GM19468 (cell line): ENCODE data around the gene SLCO4C1.
A peak's percentile ranks its signal among the peaks of the same experiment; 100 is the strongest.

Source experiments
- ATAC-seq: cut with Tn5 transposase; IDR thresholded peaks from one replicate; pipeline ENCODE4 v1.9.1; 2021; ENCODE audit warnings: mild to moderate bottlenecking, moderate library complexity, moderate number of reproducible peaks; ENCODE audit not compliant: unreplicated experiment; ENCODE audit errors: extremely low read depth

SLCO4C1 gene

DNA sequence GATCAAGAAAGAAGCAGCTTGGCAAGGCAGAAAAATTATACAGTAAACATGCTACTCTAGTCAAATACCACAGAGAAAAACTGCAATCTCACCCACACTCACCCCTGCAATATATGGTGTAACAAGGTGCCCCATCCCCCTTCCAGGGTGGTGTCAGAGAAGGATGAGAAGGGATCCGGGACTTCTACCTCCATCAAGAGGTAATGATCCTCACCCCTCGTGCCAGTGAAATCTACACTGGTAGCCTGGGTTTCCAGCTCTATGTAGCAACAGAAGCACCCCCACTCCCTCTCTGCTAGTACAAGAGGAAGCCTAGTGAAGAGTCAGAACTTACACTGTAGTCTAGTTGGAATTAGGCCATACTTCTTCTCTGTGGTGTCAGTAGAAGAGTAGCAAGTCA lies 18.9 kb downstream of the SLCO4C1 start:
- ATAC-seq: no peak

DNA sequence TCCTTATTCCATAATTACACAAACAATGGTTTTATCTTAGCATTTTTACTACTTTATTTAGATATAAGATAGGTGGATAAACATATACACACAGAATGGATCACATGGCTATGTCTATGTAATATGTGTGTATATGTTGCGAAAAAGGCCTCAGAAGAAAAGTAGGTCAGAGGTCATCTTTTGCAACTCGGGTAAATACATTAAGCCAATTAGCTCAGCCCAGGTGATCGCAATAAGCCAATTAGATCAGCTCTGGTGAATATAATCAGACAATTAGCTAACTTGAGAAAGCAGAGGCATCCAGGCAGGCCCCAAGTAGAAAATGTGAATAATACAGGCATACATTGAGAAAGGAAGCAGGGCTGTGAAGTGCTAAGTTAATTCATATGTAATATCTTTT lies 24.3 kb downstream of the SLCO4C1 start:
- ATAC-seq: no peak

DNA sequence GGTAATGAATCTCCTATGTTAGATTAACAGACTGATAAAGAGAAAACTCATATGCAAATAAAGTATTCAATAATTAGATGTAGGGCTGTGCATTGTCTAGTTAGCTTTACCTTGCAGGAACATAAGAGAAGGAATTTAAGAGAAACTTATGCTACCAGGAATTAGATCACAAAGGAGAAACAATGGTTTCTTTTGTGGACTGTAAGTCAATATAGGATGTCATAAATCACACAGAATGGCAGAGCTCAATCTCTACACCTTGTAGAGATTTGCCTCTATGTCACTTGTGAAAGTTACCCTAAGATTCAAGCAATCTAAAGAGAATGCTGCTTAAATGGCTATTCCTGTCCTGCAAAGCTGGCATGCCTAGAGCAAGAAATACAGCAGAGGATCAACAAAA lies 26.0 kb downstream of the SLCO4C1 start:
- no peak for ATAC-seq

DNA sequence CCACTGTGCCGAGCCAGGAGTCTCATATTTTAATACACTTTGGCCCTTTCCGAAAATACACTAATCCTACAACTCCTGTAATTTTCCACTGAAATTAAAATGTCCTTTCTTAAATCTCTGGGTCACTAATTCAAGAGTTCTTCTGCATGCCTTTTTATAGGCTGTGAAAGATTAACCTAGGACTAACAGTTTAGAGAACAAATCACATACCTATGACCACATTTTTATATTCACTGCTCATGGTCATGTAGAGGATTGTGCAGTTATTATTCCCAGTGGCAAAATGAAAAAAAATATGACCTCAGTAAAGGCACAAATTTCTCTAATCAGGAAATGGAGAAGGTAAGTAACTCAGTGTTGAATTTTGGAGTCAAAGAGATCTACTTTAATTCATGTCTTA lies 33.4 kb downstream of the SLCO4C1 start:
- ATAC-seq: no peak

DNA sequence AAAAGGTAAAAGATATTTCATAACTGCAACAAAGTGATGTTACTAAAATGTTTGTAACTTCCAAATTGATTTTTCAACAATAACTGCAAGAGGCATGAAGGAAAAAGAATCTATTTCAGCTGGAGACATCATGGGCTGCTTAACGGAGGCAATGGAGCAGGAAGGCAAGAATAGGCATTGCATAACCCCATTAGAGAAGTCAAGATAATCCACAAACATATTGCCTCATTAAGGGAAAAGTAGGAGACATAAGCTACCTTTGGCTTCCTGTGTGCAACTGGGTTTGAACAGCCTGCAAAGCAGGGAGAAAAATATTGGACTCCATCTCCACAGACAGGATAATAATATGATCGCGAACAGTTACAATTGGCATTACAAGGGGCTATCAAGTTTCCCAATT lies 46.7 kb downstream of the SLCO4C1 start:
- no peak for ATAC-seq

DNA sequence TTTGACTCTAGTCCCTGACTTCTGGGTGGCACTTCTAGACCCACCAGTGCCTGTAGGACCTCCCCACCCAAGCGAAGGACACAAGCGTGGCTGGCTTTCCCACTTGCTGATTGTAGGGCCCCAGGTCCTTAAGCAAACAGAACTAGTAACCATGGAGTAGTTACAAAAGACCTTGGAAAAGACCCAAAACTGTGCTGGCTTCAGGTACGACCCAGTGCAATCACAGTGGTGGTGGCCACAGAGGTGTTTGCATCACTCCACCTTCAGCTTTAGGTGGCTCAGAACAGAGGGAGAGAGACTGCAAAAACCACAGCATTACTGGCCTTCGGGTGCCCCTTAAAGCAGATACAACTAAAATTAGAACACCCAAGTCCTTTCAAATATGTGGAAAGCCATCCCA lies 52.9 kb downstream of the SLCO4C1 start:
- ATAC-seq: no peak

DNA sequence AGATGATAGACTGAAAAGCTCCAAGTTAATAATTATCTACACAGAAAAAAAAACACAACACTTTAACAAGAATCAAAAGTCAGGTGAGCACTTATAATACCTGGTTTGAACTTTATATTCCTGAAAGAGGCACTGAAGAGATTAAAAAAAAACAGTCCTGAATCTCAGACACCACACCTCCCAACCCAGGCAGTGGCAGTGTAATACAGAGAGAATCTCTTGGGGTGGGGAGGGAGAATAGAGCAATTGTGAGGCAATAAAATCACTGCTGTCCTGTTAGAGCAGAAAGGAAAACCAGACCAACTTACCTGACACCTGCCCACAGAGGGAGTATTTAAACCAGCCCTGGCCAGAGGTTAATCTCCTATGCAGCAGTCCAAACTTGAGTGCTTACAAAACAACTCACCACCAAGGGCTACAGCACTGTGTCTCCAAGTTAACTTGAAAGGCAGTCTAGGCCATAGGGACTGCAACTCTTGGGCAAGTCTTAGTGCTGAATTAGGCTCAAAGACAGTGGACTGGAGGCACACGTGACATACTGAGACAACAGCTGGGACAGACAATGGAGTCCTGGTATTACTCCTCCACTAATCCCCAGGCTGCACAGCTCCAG lies 54.2 kb downstream of the SLCO4C1 start:
- no peak for ATAC-seq

DNA sequence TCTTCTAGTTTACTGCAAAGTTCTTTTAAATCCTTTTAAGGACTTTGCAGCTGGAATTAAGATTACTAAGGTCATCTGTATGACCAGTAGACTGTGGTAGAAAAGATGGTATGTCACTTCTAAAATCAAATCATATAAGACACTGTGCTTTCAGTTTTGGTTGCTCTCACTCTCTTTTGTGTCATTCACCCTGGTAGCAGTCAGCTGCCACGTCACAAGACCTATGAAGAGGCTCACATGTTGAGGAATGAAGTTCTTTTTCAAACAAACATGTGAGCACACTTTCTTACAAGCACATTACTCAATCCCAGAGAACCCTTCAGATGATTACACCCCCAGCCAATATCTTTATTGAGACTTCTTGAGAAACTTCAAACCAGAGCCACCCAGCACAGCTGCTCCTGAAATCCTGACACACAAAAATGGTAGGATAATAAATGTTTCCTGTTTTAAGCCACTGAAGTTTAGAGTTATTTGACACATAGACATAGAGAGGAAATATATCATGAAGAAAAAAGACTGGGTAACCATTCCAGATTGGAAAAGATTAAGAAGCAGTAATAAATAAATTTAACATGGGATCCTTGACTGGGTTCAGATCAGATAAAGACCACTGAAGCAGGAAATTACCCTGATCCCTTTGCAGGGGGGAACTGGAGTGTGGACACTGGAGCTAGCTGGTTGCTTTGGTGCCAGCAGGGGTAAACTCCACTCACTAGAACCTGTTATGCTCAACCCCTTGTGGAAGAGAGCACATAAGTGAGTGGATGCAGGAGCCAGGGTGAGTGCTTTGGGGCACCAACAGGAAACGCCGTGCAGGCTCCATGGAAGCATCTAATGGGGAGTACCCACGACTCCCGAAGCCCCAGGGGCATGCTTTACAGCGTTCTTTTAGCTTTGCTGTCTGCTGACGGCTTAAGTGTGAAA lies 64.1 kb downstream of the SLCO4C1 start:
- peak; percentile 66 for ATAC-seq

DNA sequence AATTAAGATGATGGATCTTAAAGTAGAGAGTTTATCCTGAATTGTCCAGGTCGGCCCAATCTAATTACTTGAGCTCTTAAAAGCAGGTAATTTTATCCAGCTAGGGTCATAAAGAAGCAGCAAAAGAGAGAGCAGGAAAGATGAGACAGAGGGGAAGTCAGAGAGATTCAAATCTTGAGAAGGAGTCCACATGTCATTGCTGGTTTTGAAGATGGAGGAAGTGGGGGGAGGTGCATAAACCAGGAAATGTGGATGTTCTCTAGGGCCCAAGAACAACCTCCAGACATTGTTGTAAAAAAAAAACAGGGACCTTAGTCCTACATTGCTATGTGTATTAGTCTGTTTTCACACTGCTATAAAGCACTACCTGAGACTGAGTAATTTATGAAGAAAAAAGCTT lies 66.4 kb downstream of the SLCO4C1 start:
- ATAC-seq: no peak

DNA sequence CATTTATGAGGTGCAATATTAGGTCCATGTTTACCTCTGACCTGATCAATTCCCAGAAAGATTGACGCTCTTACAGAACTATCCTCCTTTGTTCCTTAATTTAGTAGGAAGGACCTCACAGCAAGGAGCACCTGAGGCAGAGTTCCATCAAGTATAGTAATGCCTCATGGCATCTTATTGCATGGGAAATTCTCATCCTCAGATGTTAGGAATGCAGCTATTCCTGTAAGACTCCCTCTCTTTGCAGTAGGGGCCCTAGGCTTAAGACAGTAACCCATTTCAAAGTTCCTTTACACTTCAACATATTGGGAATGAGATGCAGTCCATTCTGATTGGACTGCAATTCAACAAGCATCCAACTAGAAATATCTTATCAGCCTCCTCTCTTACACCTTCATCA lies 69.8 kb downstream of the SLCO4C1 start:
- no peak for ATAC-seq

DNA sequence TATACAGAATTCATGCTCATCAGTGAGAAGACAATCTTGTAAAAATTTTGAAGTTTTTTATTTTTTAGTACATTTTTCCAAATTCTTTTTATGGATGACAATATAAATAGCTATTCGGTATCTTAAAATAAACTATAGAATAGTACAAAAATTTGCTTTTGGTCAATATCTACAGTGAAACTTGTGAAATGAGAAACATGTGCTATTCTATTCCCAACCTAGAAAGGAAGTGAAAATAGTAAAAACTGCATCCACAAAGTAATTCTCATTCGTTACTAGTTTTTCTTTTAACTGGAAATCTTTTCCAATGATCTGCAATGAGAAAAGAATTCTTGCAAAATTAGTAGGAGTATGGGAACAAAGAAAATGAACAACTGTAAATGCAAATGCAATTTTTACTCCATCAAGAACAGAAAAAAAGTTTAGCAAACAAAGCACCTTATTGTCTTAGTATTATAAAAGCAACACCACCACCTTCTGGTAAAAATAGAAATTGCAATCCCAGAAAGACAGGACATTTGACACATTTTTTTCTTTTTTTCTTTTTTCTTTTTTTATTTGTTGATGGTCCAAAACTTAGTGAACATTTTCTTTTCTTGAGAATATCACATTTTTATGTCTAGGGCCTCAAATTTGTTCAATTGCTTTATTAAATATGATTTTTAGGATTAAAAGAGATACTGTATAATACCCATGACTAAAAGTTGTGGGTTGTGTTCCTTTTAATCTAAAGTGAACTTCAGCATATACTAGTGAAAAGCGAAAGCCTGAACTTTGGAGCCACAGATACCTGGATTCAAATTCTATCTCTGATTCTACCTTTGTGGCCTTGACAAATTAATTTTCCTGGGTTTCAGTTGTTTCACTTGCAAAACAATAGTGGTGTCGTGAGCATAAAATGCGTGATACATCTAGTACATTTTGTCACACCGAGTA lies 72.3 kb downstream of the SLCO4C1 start:
- ATAC-seq: no peak

DNA sequence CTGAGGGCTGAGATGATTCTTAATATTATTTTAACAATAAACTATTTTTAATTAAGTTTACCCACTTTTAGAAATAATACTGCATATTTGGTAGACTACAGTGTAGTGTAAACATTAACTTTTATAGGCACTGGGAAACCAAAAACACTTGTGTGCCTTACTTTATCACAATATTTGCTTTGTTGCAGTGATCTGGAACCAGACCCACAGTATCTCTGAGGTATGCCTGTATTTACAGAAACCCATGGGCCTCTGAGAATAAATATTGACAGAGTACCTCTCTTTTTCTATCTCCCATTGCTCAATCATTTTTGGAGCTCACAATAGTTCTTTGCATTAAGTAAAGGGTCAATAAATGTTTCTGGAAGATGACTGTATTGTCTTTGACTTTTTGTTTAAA lies 73.3 kb downstream of the SLCO4C1 start:
- no peak for ATAC-seq

DNA sequence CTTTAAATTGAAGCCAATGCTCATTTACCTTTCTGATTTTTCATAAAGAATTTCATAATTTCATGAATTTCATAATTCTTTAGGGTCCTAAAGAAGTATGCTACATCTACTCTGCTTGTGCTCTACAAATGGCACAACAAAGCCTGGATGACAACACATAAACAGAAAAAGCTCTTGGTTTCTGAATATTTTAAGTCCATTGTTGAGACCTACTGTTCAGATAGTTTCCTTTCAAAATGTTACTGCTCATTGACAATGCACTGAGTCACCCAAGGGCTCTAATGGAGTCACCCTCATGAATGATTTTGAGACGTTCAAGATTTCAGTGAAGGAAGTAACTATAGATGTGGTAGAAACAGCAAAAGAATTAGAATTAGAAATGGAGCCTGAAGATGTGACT lies 74.1 kb downstream of the SLCO4C1 start:
- ATAC-seq: no peak

DNA sequence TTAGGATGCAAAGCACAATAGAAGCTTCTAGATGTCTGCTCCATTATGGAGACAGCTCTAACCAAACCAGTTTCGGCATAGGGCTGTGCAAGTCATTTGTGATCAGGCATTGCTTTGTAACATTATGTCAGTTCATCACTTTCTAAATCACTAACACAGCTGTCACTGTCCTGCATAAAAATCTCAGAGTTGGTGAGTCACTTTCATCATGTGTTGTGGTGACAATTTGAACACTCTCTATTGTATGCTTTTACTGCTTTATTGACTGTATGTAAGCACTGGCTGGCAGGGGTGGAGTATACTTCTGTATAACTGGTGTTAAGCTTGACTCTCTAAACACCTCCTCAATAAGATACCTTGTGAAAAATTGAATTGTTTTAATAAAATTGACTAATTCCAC lies 77.9 kb downstream of the SLCO4C1 start:
- ATAC-seq: no peak

DNA sequence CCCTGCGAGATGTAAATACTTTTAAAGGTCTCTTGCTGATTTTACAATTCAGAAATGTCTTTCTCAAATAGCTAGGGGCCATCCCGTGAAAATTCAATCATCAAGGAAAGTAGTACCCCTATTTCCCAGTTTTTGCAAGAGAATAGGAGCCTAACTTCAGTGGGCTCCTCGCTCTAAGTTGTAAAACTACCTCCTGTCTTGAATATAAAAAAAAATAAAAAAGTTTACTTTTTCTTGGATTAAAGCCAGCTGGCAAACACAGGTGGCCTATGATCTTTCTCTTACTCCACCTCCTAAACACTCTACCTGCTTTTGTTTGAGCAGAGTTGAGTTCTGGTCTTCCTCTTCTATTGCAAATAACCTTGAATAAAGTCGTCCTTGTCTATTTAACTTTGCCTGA lies 79.4 kb downstream of the SLCO4C1 start:
- no peak for ATAC-seq

DNA sequence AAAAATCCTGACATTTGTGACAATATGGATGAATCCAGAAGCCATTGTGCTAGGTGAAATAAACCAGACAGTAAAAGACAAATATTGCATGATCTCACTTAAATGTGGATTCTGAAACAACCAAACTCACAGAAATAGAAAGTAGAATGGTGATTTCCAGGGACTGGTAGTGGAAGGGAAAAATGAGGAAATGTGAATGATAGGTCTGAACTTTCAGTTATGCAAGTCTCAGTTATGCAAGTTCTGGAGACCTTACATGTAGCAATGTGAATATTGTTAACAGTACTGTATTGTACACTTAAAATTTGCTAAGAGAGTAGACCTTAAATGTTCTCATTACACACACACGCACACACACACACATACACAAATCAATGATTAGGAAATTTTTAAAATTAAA lies 84.9 kb downstream of the SLCO4C1 start:
- ATAC-seq: no peak

DNA sequence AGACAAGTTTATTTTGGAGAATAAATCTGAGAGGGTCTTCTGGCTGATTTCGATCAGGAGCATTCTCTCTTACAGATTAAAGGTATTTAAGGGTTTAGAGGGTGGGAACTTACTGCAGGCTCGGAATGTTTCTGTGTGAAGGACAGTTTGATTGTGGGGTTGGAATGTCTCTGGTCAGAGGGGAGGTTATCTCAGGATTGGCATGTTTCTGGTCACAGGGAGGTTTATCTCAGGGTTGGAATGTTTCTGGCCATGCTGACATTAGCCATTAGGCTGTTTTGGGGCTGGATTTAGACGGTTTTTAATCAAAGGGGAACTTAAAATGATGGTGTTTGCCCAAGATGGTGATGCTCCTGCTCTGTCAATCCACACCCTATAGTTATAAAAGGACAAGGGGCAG lies 95.2 kb downstream of the SLCO4C1 start:
- no peak for ATAC-seq

DNA sequence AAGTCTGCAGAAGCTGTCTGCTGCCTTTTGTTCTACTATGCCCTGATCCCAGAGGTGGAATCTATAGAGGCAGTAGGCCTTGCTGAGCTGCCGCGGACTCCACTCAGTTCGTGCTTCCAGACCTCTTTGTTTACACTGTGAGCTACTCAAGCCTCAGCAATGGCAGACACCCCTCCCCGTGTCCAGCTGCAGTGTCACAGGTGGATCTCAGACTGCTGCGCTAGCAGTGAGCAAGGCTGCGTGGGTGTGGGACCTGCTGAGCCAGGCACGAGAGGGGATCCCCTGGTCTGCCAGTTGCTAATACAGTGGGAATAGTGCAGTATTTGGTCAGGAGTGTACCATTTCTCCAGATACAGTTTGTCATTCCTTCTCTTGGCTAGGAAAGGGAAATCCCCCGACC lies 99.6 kb downstream of the SLCO4C1 start:
- no peak for ATAC-seq
